ENCODE measurements around the gene XIRP2.
"Not testable (repeated sequence)": the region's sequence is repeated elsewhere in the genome, so short reads cannot be mapped to it uniquely, and the experiment has no call there.

Gene XIRP2

GRCh38 chr2:167104691-167105090 is 216.4 kb downstream of the XIRP2 start:
- no peak overlapping the region for H3K27ac ChIP-seq

GRCh38 chr2:167109682-167110081 is 221.4 kb downstream of the XIRP2 start:
- H3K27me3 ChIP-seq; H3K36me3 ChIP-seq; H3K4me3 ChIP-seq (ENCODE audit: low read depth in 1 of 2, low read length in 1 of 2); H3K27ac ChIP-seq; H3K9me3 ChIP-seq; H3K4me1 ChIP-seq (ENCODE audit: control insufficient read depth in 1 of 2, insufficient read depth in 1 of 2, low read depth in 1 of 2, low read length in 1 of 2): not testable (repeated sequence)

More at GRCh38 chr2:167104691-167105090, 216.4 kb downstream of the XIRP2 start:
- no peaks in the 10 kb centered on the region for H3K4me1 ChIP-seq (ENCODE audit: control insufficient read depth in 1 of 2, insufficient read depth in 1 of 2, low read depth in 1 of 2, low read length in 1 of 2)
- no peaks in the 10 kb centered on the region for H3K27me3 ChIP-seq
- no peaks in the 10 kb centered on the region for H3K9me3 ChIP-seq
- H3K36me3 ChIP-seq: no peaks in the 10 kb centered on the region
- TF ChIP-seq CTCF (IDR thresholded peaks at IDR 0.05): no peak
- no peak overlapping the region for H3K4me3 ChIP-seq (ENCODE audit: low read depth in 1 of 2, low read length in 1 of 2)

GRCh38 chr2:167110345-167110744 is 222.1 kb downstream of the XIRP2 start:
- H3K27me3 ChIP-seq: no peaks in the 10 kb centered on the region
- no peaks in the 10 kb centered on the region for H3K9me3 ChIP-seq
- no peaks in the 10 kb centered on the region for H3K36me3 ChIP-seq
- no peak overlapping the region for H3K27ac ChIP-seq
- no peak for TF ChIP-seq CTCF (IDR thresholded peaks at IDR 0.05)
- H3K4me3 ChIP-seq (ENCODE audit: low read depth in 1 of 2, low read length in 1 of 2): no peak overlapping the region
- no peaks in the 10 kb centered on the region for H3K4me1 ChIP-seq (ENCODE audit: control insufficient read depth in 1 of 2, insufficient read depth in 1 of 2, low read depth in 1 of 2, low read length in 1 of 2)

GRCh38 chr2:167114018-167114417 is 225.7 kb downstream of the XIRP2 start:
- H3K9me3 ChIP-seq: no peaks in the 10 kb centered on the region
- H3K27ac ChIP-seq: no peak overlapping the region
- no peak for TF ChIP-seq CTCF (IDR thresholded peaks at IDR 0.05)
- H3K27me3 ChIP-seq: no peaks in the 10 kb centered on the region
- no peak overlapping the region for H3K4me3 ChIP-seq (ENCODE audit: low read depth in 1 of 2, low read length in 1 of 2)
- H3K4me1 ChIP-seq (ENCODE audit: control insufficient read depth in 1 of 2, insufficient read depth in 1 of 2, low read depth in 1 of 2, low read length in 1 of 2): no peaks in the 10 kb centered on the region
- H3K36me3 ChIP-seq: no peaks in the 10 kb centered on the region

GRCh38 chr2:167115541-167115940 is 227.3 kb downstream of the XIRP2 start:
- no peak for TF ChIP-seq CTCF (IDR thresholded peaks at IDR 0.05)
- H3K9me3 ChIP-seq: no peaks in the 10 kb centered on the region
- H3K4me3 ChIP-seq (ENCODE audit: low read depth in 1 of 2, low read length in 1 of 2): no peak overlapping the region
- no peak overlapping the region for H3K27ac ChIP-seq
- H3K36me3 ChIP-seq: no peaks in the 10 kb centered on the region
- no peaks in the 10 kb centered on the region for H3K27me3 ChIP-seq
- no peaks in the 10 kb centered on the region for H3K4me1 ChIP-seq (ENCODE audit: control insufficient read depth in 1 of 2, insufficient read depth in 1 of 2, low read depth in 1 of 2, low read length in 1 of 2)

- Histone ChIP-seq H3K27me3 (no peaks in the 10 kb centered on the region), H3K27ac (no peak overlapping the region), H3K4me1 (ENCODE audit: control insufficient read depth in 1 of 2, insufficient read depth in 1 of 2, low read depth in 1 of 2, low read length in 1 of 2) (no peaks in the 10 kb centered on the region), H3K4me3 (ENCODE audit: low read depth in 1 of 2, low read length in 1 of 2) (no peak overlapping the region), H3K36me3 (no peaks in the 10 kb centered on the region), H3K9me3 (no peaks in the 10 kb centered on the region)
- TF ChIP-seq CTCF (IDR thresholded peaks at IDR 0.05): no peak
Observed at GRCh38 chr2:167122389-167122788, 234.1 kb downstream of the XIRP2 start.

Measured in neutrophil (primary cell).